MM.1S (cell line): ENCODE data around the gene CHST3.

Source experiments
- CTCF ChIP-seq: fragments of 300-600 bp; sonication (generic); IDR thresholded peaks from 2 replicates; pipeline ENCODE4 v1.5.1; 2016; ENCODE audit warnings: antibody characterized with exemption, low read length, mixed read lengths
- EZH2 ChIP-seq: fragments of 300-600 bp; sonication (generic); optimal IDR thresholded peaks from 2 replicates; pipeline ENCODE3; 2017; ENCODE audit warnings: low read depth, mild to moderate bottlenecking, antibody characterized with exemption, low read length, mixed read lengths
- EZH2phosphoT487 ChIP-seq: fragments of 300-600 bp; sonication (generic); IDR thresholded peaks from 2 replicates; pipeline ENCODE4 v1.6.1; 2018; ENCODE audit warnings: antibody characterized with exemption, low read length

DNA sequence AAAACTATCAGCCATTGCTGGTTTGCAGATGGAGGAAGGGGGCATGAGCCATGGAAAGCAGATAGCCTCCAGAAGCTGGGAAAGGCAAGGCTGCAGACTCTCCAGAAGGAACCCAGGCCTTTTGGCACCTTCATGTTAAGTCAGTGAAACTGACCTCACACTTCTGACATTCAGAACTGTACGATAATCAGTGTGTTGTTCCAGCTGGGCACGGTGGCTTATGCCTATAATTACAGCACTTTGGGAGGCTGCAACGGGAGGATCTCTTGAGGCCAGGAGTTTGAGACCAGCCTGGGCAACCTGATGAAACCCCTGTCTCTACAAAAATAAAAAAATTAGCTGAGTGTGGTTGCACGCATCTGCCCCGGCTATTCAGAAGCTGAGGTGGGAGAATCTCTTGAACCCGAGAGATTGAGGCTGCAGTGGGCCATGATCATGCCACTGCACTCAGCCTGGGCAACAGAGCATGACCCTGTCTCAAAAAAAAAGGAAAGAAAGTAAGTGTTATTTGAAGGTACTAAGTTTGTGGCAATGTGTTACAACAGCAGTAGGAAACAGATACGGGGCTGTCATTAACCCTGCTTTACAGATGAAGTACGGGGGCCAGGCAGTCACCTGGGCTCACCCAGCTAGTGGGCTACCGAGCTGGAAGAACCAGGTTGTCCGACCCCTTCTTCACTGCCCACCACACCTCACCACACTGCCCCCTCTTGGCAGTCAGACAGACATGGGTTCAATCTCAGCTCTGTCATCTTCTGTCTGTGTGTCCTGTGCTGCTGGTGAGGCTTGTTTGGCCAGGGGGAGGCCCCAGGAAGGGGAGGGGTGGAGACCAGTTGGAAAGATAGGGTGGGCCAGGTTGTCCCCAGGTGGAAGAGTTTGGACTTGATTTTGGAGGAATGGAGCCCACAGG, 18.3 kb downstream of the CHST3 start:
- TF ChIP-seq CTCF (no peak), EZH2 (no peak), EZH2phosphoT487 (no peak)
